ENCODE data around the gene ATIC. TPM values are rescaled to one million over a fixed set of nuclear protein-coding genes. Genes with fewer than 3 reads are reported as not detected.

Gene ATIC
- total and polyA plus RNA-seq, 2 of the 8 experiments (the other 6 are each of a cell fraction or from before 2014, with no cell fraction given), result 139 to 319 TPM

- TF ChIP-seq ATF2 (IDR thresholded peaks at IDR 0.05; ENCODE audit: low read length) (no peak), RBBP5 (IDR thresholded peaks at IDR 0.05; ENCODE audit: borderline replicate concordance, low read depth, low read length) (no peak)
- no peak overlapping the region for H2BK20ac ChIP-seq (ENCODE audit: low read length)
- no peak overlapping the region for H2AK5ac ChIP-seq (ENCODE audit: low read depth, low read length)
- WGBS, 2 experiments (ENCODE audit: extremely low coverage in 1 of 2, insufficient coverage in 1 of 2, insufficient read length in 1 of 2, insufficient replicate concordance in 2 of 2, low coverage in 1 of 2, low lambda C conversion rate in 2 of 2, missing lambda C conversion rate in 1 of 2), result 96% methylated on average over 2 of the region's 2 CpGs; no CpG with 5 or more reads in 1 of the 2 experiments
- ChIA-PET CTCF (ENCODE audit: partially characterized antibody) (interaction anchor here (1.0 kb wide), 1 partner anchor 43 kb away, joined by 4 read pairs; no protein-coding TSS in a partner anchor), POLR2A (ENCODE audit: partially characterized antibody) (interaction anchor here (0.9 kb wide), 1 partner anchor 13 kb away, joined by 3 read pairs; no protein-coding TSS in a partner anchor)
- no peak overlapping the region for H3K14ac ChIP-seq (ENCODE audit: insufficient read length)
- H3K4me3 ChIP-seq (ENCODE audit: extremely low read depth in 1 of 4, insufficient read depth in 2 of 4, low read depth in 3 of 4, low read length in 4 of 4), result no peak overlapping the region
- H2BK5ac ChIP-seq (ENCODE audit: low read depth, low read length), result no peak overlapping the region
- H4K5ac ChIP-seq (ENCODE audit: insufficient read length, low read depth, low read length), result no peak overlapping the region
- no peak overlapping the region for H3K18ac ChIP-seq (ENCODE audit: extremely low read depth, low read length)
- H4K91ac ChIP-seq (replicated peaks; ENCODE audit: insufficient read length, low read length), result no peak overlapping the region
- H3K56ac ChIP-seq (replicated peaks; ENCODE audit: insufficient read length, low read depth, low read length), result no peak overlapping the region
- no peak overlapping the region for H3K4ac ChIP-seq (replicated peaks; ENCODE audit: insufficient read length, low read depth, low read length)
- no peak overlapping the region for H3K23ac ChIP-seq (ENCODE audit: insufficient read length)
- no peaks in the 10 kb centered on the region for H3K4me1 ChIP-seq (replicated peaks in 1 of 4; ENCODE audit: control insufficient read depth in 3 of 4, insufficient read depth in 4 of 4, low read length in 3 of 4)
- no peaks in the 10 kb centered on the region for H3K79me1 ChIP-seq (ENCODE audit: low read depth, low read length)
- no peak overlapping the region for H2AFZ ChIP-seq (ENCODE audit: low read length)
- H3K4me2 ChIP-seq (ENCODE audit: insufficient read depth in 1 of 2, low read depth in 2 of 2, low read length in 2 of 2), result no peak overlapping the region
- no peak overlapping the region for H3K27ac ChIP-seq (ENCODE audit: low read depth, low read length)
- no peaks in the 10 kb centered on the region for H3K23me2 ChIP-seq (ENCODE audit: low read depth, low read length)
- no peaks in the 10 kb centered on the region for H3K79me2 ChIP-seq (ENCODE audit: control insufficient read depth in 1 of 2, insufficient read depth in 2 of 2, low read length in 2 of 2)
- peaks cover 0 to 2% of the 10 kb centered on the region in 2 experiments for H4K20me1 ChIP-seq (replicated peaks in 1 of 2; ENCODE audit: control insufficient read depth in 1 of 2, insufficient read depth in 2 of 2, low read length in 2 of 2)
- H4K8ac ChIP-seq (ENCODE audit: extremely low read depth, insufficient read depth, low read length), result no peak overlapping the region
- H3K9ac ChIP-seq (replicated peaks in 1 of 4; ENCODE audit: extremely low read depth in 1 of 4, low read depth in 3 of 4, low read length in 3 of 4), result no peak overlapping the region
- no peak overlapping the region for H2BK12ac ChIP-seq (ENCODE audit: low read depth, low read length)
- no peaks in the 10 kb centered on the region for H3K27me3 ChIP-seq (replicated peaks in 1 of 4; ENCODE audit: control insufficient read depth in 3 of 4, extremely low read depth in 1 of 4, insufficient read depth in 3 of 4, low read length in 3 of 4)
- H2BK120ac ChIP-seq (replicated peaks; ENCODE audit: low read depth, low read length), result no peak overlapping the region
- H3K36me3 ChIP-seq (ENCODE audit: control insufficient read depth in 2 of 4, insufficient read depth in 4 of 4, low read length in 3 of 4), result peaks cover 2 to 28% (median 12%) of the 10 kb centered on the region in 4 experiments; a peak in 4 of 8 replicates
- FAIRE-seq (no peak), DNase-seq (ENCODE audit: low read depth in 1 of 2, low spot score in 2 of 2) (no peak)
- H2BK15ac ChIP-seq (ENCODE audit: low read length), result no peak overlapping the region
- H3K9me3 ChIP-seq (ENCODE audit: insufficient read depth in 2 of 2, low read depth in 1 of 2, low read length in 1 of 2), result no peaks in the 10 kb centered on the region
Measured at GRCh38 chr2:215377283-215377682, 65.4 kb downstream of the ATIC start.
